NCI-H748 treated with DMSO at 0.1 percent for 48 hours (cell line): ENCODE data around the gene ZNF587.
"Not testable (repeated sequence)": the region's sequence is repeated elsewhere in the genome, so short reads cannot be mapped to it uniquely, and the experiment has no call there.

Source experiments
- DNase-seq: peaks from one replicate; lab custom pipeline; 2025; lab: John Stamatoyannopoulos, UW

ZNF587 gene

GRCh38 chr19:57887195-57887941 is 37.7 kb downstream of the ZNF587 start:
- DNase-seq = peak; percentile 20

GRCh38 chr19:57888107-57888559 is 38.5 kb downstream of the ZNF587 start:
- DNase-seq = peak; percentile 38

DNA sequence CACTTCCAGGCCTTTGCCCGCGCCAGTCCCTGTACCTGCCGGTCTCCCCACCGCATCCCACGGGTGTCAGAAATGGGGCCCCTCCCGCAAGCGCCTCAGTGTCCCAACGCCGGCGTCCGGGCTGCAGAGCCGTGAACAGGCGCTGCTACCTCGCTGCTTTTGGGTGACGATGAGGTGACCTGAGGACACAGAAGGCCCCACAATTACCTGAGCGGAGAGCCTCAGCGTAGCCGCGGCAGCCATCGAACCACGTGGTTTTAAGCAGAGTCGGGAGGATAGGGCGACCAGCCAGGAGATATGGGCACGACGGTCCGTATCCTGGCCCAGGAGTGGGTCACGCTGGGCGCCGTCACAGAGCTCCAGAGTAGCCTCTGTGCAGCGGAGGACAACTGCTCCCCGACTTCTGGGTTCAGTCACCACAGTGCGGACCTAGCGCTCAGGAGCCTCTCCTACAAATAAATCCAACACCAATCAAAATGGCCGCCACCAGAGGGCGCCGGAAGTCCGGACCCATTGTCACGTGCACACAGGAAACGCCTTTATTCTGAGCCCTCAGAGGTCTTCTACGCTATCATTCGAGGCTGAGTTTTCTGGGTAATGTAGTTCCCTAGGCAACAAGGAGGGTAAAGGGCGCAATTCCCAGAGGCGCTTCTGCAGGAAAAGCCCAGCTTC is 39.0 kb downstream of the ZNF587 start, which contains the start of gene ZNF814:
Gene ZNF814, minus strand, starts transcription at position 478 of the 672 bp plus-strand sequence. Its CDS starts 235 bp downstream, at position 243.
- DNase-seq = peak; percentile 94

DNA sequence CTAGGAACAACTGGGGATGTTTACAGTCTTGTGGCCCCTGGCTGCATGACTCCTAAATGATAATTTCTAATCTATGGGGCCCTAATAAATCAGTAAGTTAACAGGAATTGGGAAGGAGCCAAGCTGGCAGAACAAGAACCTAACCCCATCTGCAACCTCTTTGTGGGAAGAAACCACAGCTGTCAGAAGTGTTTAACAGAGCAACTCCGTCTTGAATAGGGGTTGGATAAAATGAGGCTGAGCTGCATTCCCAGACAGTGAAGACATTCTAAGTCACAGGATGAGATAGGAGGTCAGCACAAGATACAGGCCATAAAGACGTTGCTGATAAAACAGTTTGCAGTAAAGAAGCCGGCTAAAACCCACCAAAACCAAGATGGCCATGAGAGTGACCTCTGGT is 41.0 kb downstream of the ZNF587 start:
- not testable (repeated sequence) for DNase-seq

DNA sequence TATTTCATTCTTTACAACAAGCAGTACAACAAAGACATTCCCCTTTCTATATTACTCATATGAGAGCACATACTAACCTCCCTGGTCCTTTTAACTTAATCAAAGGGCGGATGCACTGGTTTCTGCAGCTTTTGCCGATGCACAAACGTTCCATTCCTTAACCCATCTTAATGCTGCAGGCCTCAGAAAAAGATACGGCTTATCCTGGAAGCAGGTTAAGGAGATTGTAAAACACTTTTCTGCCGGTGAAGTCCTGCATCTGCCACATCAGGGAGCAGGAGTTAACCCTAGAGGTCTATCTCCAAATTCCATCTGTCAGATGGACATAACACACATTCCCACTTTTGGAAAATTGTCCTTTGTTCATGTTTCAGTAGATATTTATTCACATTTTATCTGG is 50.7 kb downstream of the ZNF587 start:
- DNase-seq = no peak

GRCh38 chr19:57903618-57904184 is 54.0 kb downstream of the ZNF587 start:
- DNase-seq = no peak

DNA sequence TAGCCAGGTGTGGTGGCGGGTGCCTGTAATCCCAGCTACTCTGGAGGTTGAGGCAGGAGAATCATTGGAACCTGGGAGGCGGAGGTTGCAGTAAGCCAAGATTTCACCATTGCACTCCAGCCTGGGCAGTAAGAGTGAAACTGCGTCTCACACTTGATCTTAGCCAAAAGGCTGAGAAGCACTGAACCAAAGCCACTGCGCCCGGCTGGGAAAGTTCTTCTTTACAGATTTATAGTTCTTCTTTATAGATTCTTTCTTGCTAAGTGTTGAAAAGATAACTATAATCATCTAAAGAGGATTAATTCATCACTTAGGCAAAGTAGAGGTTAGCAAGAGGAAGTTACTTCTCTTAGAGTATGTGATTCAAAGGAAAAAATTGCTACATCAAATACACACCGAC is 55.6 kb downstream of the ZNF587 start:
- DNase-seq = no peak

- no peak for DNase-seq
Measured at GRCh38 chr19:57907394-57907793, 57.7 kb downstream of the ZNF587 start.

DNA sequence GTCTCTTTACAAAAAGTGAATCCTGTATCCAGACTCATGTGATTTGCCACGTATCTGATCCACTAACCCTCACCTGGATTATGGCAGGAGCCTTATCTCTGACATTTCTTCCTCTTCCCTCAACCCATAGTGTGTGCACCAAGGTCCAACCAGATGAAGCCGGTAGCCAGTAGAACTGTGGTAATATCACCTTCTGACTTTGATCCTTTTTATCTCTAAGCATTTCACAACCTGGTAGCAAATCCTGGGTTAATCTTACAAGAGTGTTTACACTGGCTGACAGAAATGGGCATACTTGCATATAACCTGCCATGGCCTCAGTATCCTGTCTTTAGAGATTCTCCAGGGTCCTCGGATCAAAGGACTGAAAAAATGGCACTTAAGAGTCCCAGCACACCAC is 64.9 kb downstream of the ZNF587 start:
- no peak for DNase-seq
